MM.1S (cell line): ENCODE measurements around the gene LIF.

Experiments
- DNase-seq: peaks from one replicate; pipeline ENCODE4 v3.0.0-alpha.2; 2015
- H2AFZ ChIP-seq: fragments of 300-600 bp; sonication (generic); 2 replicates; pipeline ENCODE4 v1.6.0; 2016; ENCODE audit warnings: antibody characterized with exemption, low read length
- H3F3A ChIP-seq: fragments of 300-600 bp; sonication (generic); 2 replicates; pipeline ENCODE4 v1.6.1; 2016; ENCODE audit warnings: mild to moderate bottlenecking, antibody characterized with exemption, low read length, moderate library complexity, mixed read lengths; ENCODE audit not compliant: insufficient read depth
- H3K27ac ChIP-seq: fragments of 300-600 bp; sonication (generic); 2 replicates; pipeline ENCODE4 v1.5.1; 2016; ENCODE audit warnings: mild to moderate bottlenecking, low read length
- H3K27me3 ChIP-seq: fragments of 300-600 bp; sonication (generic); replicated peaks from 2 replicates; pipeline ENCODE4 v1.6.0; 2016; ENCODE audit warnings: low read length; ENCODE audit not compliant: insufficient read depth
- H3K36me3 ChIP-seq: fragments of 300-600 bp; sonication (generic); replicated peaks from 2 replicates; pipeline ENCODE4 v1.6.1; 2016; ENCODE audit warnings: mild to moderate bottlenecking, low read length, mixed read lengths; ENCODE audit not compliant: insufficient read depth
- H3K4me1 ChIP-seq: fragments of 300-600 bp; sonication (generic); 2 replicates; pipeline ENCODE4 v1.6.1; 2016; ENCODE audit warnings: low read length, mixed read lengths
- H3K4me2 ChIP-seq: fragments of 300-600 bp; sonication (generic); 2 replicates; pipeline ENCODE4 v1.6.0; 2016; ENCODE audit warnings: low read depth, low read length
- H3K4me3 ChIP-seq: fragments of 300-600 bp; sonication (generic); 2 replicates; pipeline ENCODE4 v1.5.1; 2016; ENCODE audit warnings: low read length, mixed read lengths
- H3K79me2 ChIP-seq: fragments of 300-600 bp; sonication (generic); 2 replicates; pipeline ENCODE4 v1.6.1; 2016; ENCODE audit warnings: mixed run types, low read length, mixed read lengths
- H3K9ac ChIP-seq: fragments of 300-600 bp; sonication (generic); 2 replicates; pipeline ENCODE4 v1.6.1; 2016; ENCODE audit warnings: low read length, mixed read lengths
- H3K9me2 ChIP-seq: fragments of 300-600 bp; sonication (generic); replicated peaks from 2 replicates; pipeline ENCODE4 v1.6.1; 2016; ENCODE audit warnings: mild to moderate bottlenecking, low read length, mixed read lengths; ENCODE audit not compliant: insufficient read depth
- H3K9me3 ChIP-seq: fragments of 300-600 bp; sonication (generic); replicated peaks from 2 replicates; pipeline ENCODE4 v1.6.1; 2016; ENCODE audit warnings: mild to moderate bottlenecking, low read length, mixed read lengths; ENCODE audit not compliant: insufficient read depth
- H4K20me1 ChIP-seq: fragments of 300-600 bp; sonication (generic); 2 replicates; pipeline ENCODE4 v1.6.1; 2016; ENCODE audit warnings: mild to moderate bottlenecking, low read length, moderate library complexity, mixed read lengths; ENCODE audit not compliant: insufficient read depth
- EZH2 ChIP-seq: fragments of 300-600 bp; sonication (generic); optimal IDR thresholded peaks from 2 replicates; pipeline ENCODE3; 2017; ENCODE audit warnings: low read depth, mild to moderate bottlenecking, antibody characterized with exemption, low read length, mixed read lengths
- EZH2phosphoT487 ChIP-seq: fragments of 300-600 bp; sonication (generic); IDR thresholded peaks from 2 replicates; pipeline ENCODE4 v1.6.1; 2018; ENCODE audit warnings: antibody characterized with exemption, low read length
- TF ChIP-seq, protein P1 (sequence below): fragments of 300-600 bp; sonication (generic); IDR thresholded peaks from 2 replicates; pipeline ENCODE4 v1.5.1; 2016; ENCODE audit warnings: antibody characterized with exemption, low read length, mixed read lengths

Gene LIF

GRCh38 chr22:30233582-30233981, 13.0 kb downstream of the LIF start:
- TF ChIP-seq EZH2phosphoT487 (no peak), EZH2 (no peak)
- TF ChIP-seq, protein P1, sequence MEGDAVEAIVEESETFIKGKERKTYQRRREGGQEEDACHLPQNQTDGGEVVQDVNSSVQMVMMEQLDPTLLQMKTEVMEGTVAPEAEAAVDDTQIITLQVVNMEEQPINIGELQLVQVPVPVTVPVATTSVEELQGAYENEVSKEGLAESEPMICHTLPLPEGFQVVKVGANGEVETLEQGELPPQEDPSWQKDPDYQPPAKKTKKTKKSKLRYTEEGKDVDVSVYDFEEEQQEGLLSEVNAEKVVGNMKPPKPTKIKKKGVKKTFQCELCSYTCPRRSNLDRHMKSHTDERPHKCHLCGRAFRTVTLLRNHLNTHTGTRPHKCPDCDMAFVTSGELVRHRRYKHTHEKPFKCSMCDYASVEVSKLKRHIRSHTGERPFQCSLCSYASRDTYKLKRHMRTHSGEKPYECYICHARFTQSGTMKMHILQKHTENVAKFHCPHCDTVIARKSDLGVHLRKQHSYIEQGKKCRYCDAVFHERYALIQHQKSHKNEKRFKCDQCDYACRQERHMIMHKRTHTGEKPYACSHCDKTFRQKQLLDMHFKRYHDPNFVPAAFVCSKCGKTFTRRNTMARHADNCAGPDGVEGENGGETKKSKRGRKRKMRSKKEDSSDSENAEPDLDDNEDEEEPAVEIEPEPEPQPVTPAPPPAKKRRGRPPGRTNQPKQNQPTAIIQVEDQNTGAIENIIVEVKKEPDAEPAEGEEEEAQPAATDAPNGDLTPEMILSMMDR = no peak
- Histone ChIP-seq H3F3A (no peaks in the 10 kb centered on the region), H3K4me3 (no peak overlapping the region), H4K20me1 (no peaks in the 10 kb centered on the region), H3K9me3 (no peaks in the 10 kb centered on the region), H3K36me3 (no peaks in the 10 kb centered on the region), H2AFZ (no peak overlapping the region), H3K4me1 (no peaks in the 10 kb centered on the region), H3K4me2 (no peak overlapping the region), H3K79me2 (no peaks in the 10 kb centered on the region), H3K27ac (no peak overlapping the region), H3K9ac (no peak overlapping the region), H3K27me3 (peaks cover 51% of the 10 kb centered on the region), H3K9me2 (no peaks in the 10 kb centered on the region)
- DNase-seq = no peak

DNA sequence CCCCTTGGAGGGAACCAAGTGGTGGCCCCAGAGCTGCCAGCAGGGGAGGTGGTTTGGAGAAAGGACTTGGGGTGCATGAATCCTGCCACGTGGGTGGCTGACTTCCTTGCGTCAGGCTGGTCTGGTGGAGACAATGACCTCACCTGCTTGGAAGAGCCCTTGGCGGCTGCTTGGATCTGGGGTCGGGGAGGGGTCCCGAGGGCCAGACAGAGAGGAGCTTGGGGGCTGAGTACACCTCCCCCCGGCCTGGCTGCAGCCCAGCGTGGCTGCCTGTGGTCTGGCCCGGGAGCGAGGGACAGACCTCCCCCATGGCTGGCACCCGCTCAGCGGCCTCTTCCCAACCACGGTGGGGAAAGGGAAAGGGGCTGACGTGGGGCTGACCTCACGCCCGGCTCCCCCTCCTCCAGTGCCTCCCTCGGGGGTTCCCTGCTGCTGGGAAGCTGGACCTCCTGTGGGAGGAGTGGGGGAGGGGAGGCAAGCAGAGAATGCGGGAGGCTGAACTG, 13.8 kb downstream of the LIF start:
- no peaks in the 10 kb centered on the region for H3K36me3 ChIP-seq
- no peak overlapping the region for H2AFZ ChIP-seq
- H3K4me1 ChIP-seq = no peaks in the 10 kb centered on the region
- no peak for DNase-seq
- H3K9ac ChIP-seq = no peak overlapping the region
- TF ChIP-seq EZH2phosphoT487 (no peak), EZH2 (no peak)
- TF ChIP-seq, protein P1 = no peak
- no peaks in the 10 kb centered on the region for H3K9me3 ChIP-seq
- H3K27ac ChIP-seq = no peak overlapping the region
- no peak overlapping the region for H3K4me3 ChIP-seq
- no peaks in the 10 kb centered on the region for H3K9me2 ChIP-seq
- no peak overlapping the region for H3K4me2 ChIP-seq
- no peaks in the 10 kb centered on the region for H3F3A ChIP-seq
- no peaks in the 10 kb centered on the region for H3K79me2 ChIP-seq
- peaks cover 59% of the 10 kb centered on the region for H3K27me3 ChIP-seq
- H4K20me1 ChIP-seq = no peaks in the 10 kb centered on the region

- Histone ChIP-seq H4K20me1 (no peaks in the 10 kb centered on the region), H3K9me3 (no peaks in the 10 kb centered on the region), H3K4me1 (no peaks in the 10 kb centered on the region), H3K9me2 (no peaks in the 10 kb centered on the region), H3K27me3 (peaks cover 61% of the 10 kb centered on the region), H3K36me3 (no peaks in the 10 kb centered on the region), H3F3A (no peaks in the 10 kb centered on the region), H3K9ac (no peak overlapping the region), H3K79me2 (no peaks in the 10 kb centered on the region), H2AFZ (no peak overlapping the region), H3K27ac (no peak overlapping the region), H3K4me2 (no peak overlapping the region), H3K4me3 (no peak overlapping the region)
- no peak for TF ChIP-seq EZH2phosphoT487
- no peak for TF ChIP-seq EZH2
- TF ChIP-seq, protein P1 = no peak
- no peak for DNase-seq
These were observed 15.6 kb downstream of the LIF start for GRCh38 chr22:30230787-30231461.
